IMR-90 (cell line): ENCODE measurements around the gene IL22RA2. TPM values are rescaled to one million over a fixed set of nuclear protein-coding genes. Genes with fewer than 3 reads are reported as not detected.

Experiments
- ATAC-seq: fragments of 200-7000 bp; cut with Tn5 transposase; 2 replicates; pipeline ENCODE4 v1.9.1; 2020; ENCODE audit warnings: low read depth, mild to moderate bottlenecking, moderate library complexity
- BruUV-seq: library from RNA; stranded (reverse); fragments of 400-500 nt; replicated peaks from 2 replicates; lab custom pipeline; 2021; lab: Mats Ljungman, UMichigan
- CTCF ChIA-PET: fragments of 300-600 bp; formaldehyde crosslinking; extraction: SDS; loops from one replicate; lab custom pipeline; 2021; ENCODE audit warnings: antibody characterized with exemption; lab: Yijun Ruan, JAX
- POLR2A ChIA-PET: fragments of 300-600 bp; sonication (Branson Sonifier 250); formaldehyde crosslinking; loops from one replicate; lab custom pipeline; 2022; ENCODE audit warnings: antibody characterized with exemption; ENCODE audit not compliant: unreplicated experiment; lab: Charles Lee
- DNase-seq: peaks from one replicate; pipeline ENCODE4 v3.0.0; 2013
- H2AFZ ChIP-seq: replicated peaks from 2 replicates; pipeline ENCODE3; 2013; ENCODE audit warnings: low read length, mild to moderate bottlenecking; ENCODE audit not compliant: poor library complexity
- H2AK5ac ChIP-seq: 2 replicates; pipeline ENCODE4 v1.6.1; 2013; ENCODE audit warnings: low read depth, low read length, inconsistent platforms
- H2AK9ac ChIP-seq: replicated peaks from 2 replicates; pipeline ENCODE3; 2013; ENCODE audit warnings: mild to moderate bottlenecking, low read depth, low read length, moderate library complexity; ENCODE audit not compliant: poor library complexity
- H2BK120ac ChIP-seq: 2 replicates; pipeline ENCODE4 v1.6.1; 2013; ENCODE audit warnings: low read depth, low read length, inconsistent platforms
- H2BK15ac ChIP-seq: 3 replicates; pipeline ENCODE4 v1.6.1; 2013; ENCODE audit warnings: low read depth, low read length, inconsistent platforms
- H2BK20ac ChIP-seq: 2 replicates; pipeline ENCODE4 v1.6.1; 2013; ENCODE audit warnings: low read depth, mild to moderate bottlenecking, inconsistent platforms, low read length, moderate library complexity
- H2BK5ac ChIP-seq: 2 replicates; pipeline ENCODE4 v1.6.1; 2013; ENCODE audit warnings: mild to moderate bottlenecking, low read depth, low read length, inconsistent platforms; ENCODE audit not compliant: poor library complexity, severe bottlenecking
- H3K14ac ChIP-seq: replicated peaks from 2 replicates; pipeline ENCODE4 v1.6.1; 2013; ENCODE audit warnings: low read depth, low read length, inconsistent platforms
- H3K18ac ChIP-seq: 2 replicates; pipeline ENCODE4 v1.6.1; 2013; ENCODE audit warnings: low read depth, low read length, control low read depth
- H3K23ac ChIP-seq: 2 replicates; pipeline ENCODE4 v1.6.1; 2013; ENCODE audit warnings: low read depth, low read length, inconsistent platforms
- H3K27ac ChIP-seq: 2 replicates; pipeline ENCODE4 v1.5.1; 2013; ENCODE audit warnings: mild to moderate bottlenecking, control low read depth, low read length; ENCODE audit not compliant: insufficient read depth
- H3K27me3 ChIP-seq: 2 replicates; pipeline ENCODE4 v1.6.1; 2013; ENCODE audit warnings: low read length; ENCODE audit not compliant: control insufficient read depth, insufficient read depth
- H3K36me3 ChIP-seq: 2 replicates; pipeline ENCODE4 v1.6.1; 2013; ENCODE audit warnings: low read length, mixed read lengths; ENCODE audit not compliant: control insufficient read depth, insufficient read depth
- H3K4ac ChIP-seq: 2 replicates; pipeline ENCODE4 v1.6.1; 2013; ENCODE audit warnings: low read depth, low read length, inconsistent platforms
- H3K4me1 ChIP-seq: 2 replicates; pipeline ENCODE4 v1.6.1; 2013; ENCODE audit warnings: low read length, mixed read lengths; ENCODE audit not compliant: control insufficient read depth, insufficient read depth
- H3K4me2 ChIP-seq: 2 replicates; pipeline ENCODE4 v1.6.1; 2013; ENCODE audit warnings: low read depth, mild to moderate bottlenecking, control low read depth, low read length, moderate library complexity
- H3K4me3 ChIP-seq: 2 replicates; pipeline ENCODE4 v1.5.1; 2013; ENCODE audit warnings: low read depth, mild to moderate bottlenecking, control low read depth, low read length, moderate library complexity; ENCODE audit not compliant: insufficient read depth
- H3K56ac ChIP-seq: 2 replicates; pipeline ENCODE4 v1.6.1; 2013; ENCODE audit warnings: low read length, inconsistent platforms; ENCODE audit not compliant: insufficient read depth; ENCODE audit errors: extremely low read depth
- H3K79me1 ChIP-seq, 2 experiments: 2 replicates each; pipeline ENCODE4 v1.6.1; 2013; ENCODE audit warnings: low read length in 2 of 2, inconsistent platforms in 1 of 2, low read depth in 1 of 2
- H3K9ac ChIP-seq: 2 replicates; pipeline ENCODE4 v1.6.1; 2013; ENCODE audit warnings: low read depth, low read length, control low read depth
- H3K9me1 ChIP-seq: 2 replicates; pipeline ENCODE4 v1.6.1; 2013; ENCODE audit warnings: low read length, inconsistent platforms; ENCODE audit not compliant: insufficient read depth
- H3K9me3 ChIP-seq: 2 replicates; pipeline ENCODE4 v1.6.1; 2013; ENCODE audit warnings: low read length; ENCODE audit not compliant: control insufficient read depth, insufficient read depth
- H4K20me1 ChIP-seq: 2 replicates; pipeline ENCODE4 v1.6.1; 2013; ENCODE audit warnings: low read length, inconsistent platforms; ENCODE audit not compliant: insufficient read depth
- H4K5ac ChIP-seq: 2 replicates; pipeline ENCODE4 v1.6.1; 2013; ENCODE audit warnings: mild to moderate bottlenecking, low read depth, low read length, control low read depth
- H4K8ac ChIP-seq, 2 experiments: 2 replicates each; pipeline ENCODE4 v1.6.1; 2013; ENCODE audit warnings: low read depth in 2 of 2, low read length in 2 of 2, control low read depth in 1 of 2, inconsistent platforms in 1 of 2
- H4K91ac ChIP-seq: 2 replicates; pipeline ENCODE4 v1.6.1; 2013; ENCODE audit warnings: low read depth, low read length, inconsistent platforms; ENCODE audit not compliant: insufficient read depth
- BHLHE40 ChIP-seq: fragments of 150-350 bp; IDR thresholded peaks from 2 replicates; pipeline ENCODE4 v1.6.1; 2016; ENCODE audit warnings: mild to moderate bottlenecking, low read depth, low read length
- CEBPB ChIP-seq: IDR thresholded peaks from 2 replicates; pipeline ENCODE4 v1.6.1; 2012; ENCODE audit warnings: low read depth, low read length, improper control_type of control experiment
- CHD1 ChIP-seq: IDR thresholded peaks from 2 replicates; pipeline ENCODE4 v1.6.1; 2012; ENCODE audit warnings: low read depth, low read length, improper control_type of control experiment
- FOS ChIP-seq: fragments of 150-350 bp; IDR thresholded peaks from 2 replicates; pipeline ENCODE4 v1.6.1; 2016; ENCODE audit warnings: low read depth, low read length
- MAFK ChIP-seq: IDR thresholded peaks from 2 replicates; pipeline ENCODE4 v1.6.1; 2012; ENCODE audit warnings: low read depth, low read length, improper control_type of control experiment
- MAZ ChIP-seq: IDR thresholded peaks from 2 replicates; pipeline ENCODE4 v1.6.1; 2012; ENCODE audit warnings: low read depth, mild to moderate bottlenecking, low read length, improper control_type of control experiment, moderate library complexity, borderline replicate concordance
- MXI1 ChIP-seq: IDR thresholded peaks from 2 replicates; pipeline ENCODE4 v1.6.1; 2012; ENCODE audit warnings: low read depth, mild to moderate bottlenecking, low read length, moderate library complexity, borderline replicate concordance
- NFE2L2 ChIP-seq: fragments of 150-350 bp; IDR thresholded peaks from 2 replicates; pipeline ENCODE4 v1.6.1; 2016; ENCODE audit warnings: low read depth, mild to moderate bottlenecking, low read length
- POLR2A ChIP-seq: IDR thresholded peaks from 2 replicates; pipeline ENCODE4 v1.6.1; 2012; ENCODE audit warnings: mild to moderate bottlenecking, low read depth, low read length
- RAD21 ChIP-seq: IDR thresholded peaks from 2 replicates; pipeline ENCODE4 v1.6.1; 2012; ENCODE audit warnings: low read length, improper control_type of control experiment
- RCOR1 ChIP-seq: IDR thresholded peaks from 2 replicates; pipeline ENCODE4 v1.6.1; 2012; ENCODE audit warnings: mild to moderate bottlenecking, low read length, improper control_type of control experiment; ENCODE audit not compliant: insufficient replicate concordance
- RFX5 ChIP-seq: IDR thresholded peaks from 2 replicates; pipeline ENCODE4 v1.8.0; 2012; ENCODE audit warnings: low read depth, mild to moderate bottlenecking, low read length, moderate library complexity
- SMC3 ChIP-seq: fragments of 150-350 bp; IDR thresholded peaks from 2 replicates; pipeline ENCODE4 v1.6.1; 2016; ENCODE audit warnings: low read depth, mild to moderate bottlenecking, antibody characterized with exemption, low read length, moderate library complexity
- WGBS, 2 experiments: methylation state at CpG; one replicate each; pipeline versions ENCODE4 v1.1.5 to v1.1.7; 2013; ENCODE audit warnings: missing lambda C conversion rate in 2 of 2; ENCODE audit not compliant: insufficient read length in 1 of 2; ENCODE audit errors: extremely low coverage in 2 of 2; 5-methylcytosine and 5-hydroxymethylcytosine counted together
- dilution Hi-C: fragments of 300-500 bp; cut with HindIII; formaldehyde crosslinking; loops from one replicate; pipeline ENCODE4 v1.14.3; 2018; ENCODE audit warnings: low sequenced_read_pairs; ENCODE audit not compliant: unreplicated experiment
- in situ Hi-C: fragments of 300-500 bp; cut with MboI; formaldehyde crosslinking; loops from 3 replicates; pipeline ENCODE4 v1.14.3; 2019; ENCODE audit warnings: low sequenced_read_pairs, inconsistent platforms, mixed read lengths
- intact Hi-C: fragments of 100-400 bp; cut with micrococcal nuclease; formaldehyde crosslinking; loops from 2 replicates; pipeline ENCODE4 v1.10.0; 2022
- polyA plus RNA-seq, 3 experiments: library from polyadenylated mRNA; depleted of rRNA; stranded (reverse); fragments of >200 nt; gene quantifications; 2 replicates each; pipeline ENCODE4 v1.2.3, GENCODE V29; 2012; ENCODE audit warnings: low replicate concordance in 1 of 3
- total RNA-seq: library from RNA; depleted of rRNA; stranded (reverse); fragments of >200 nt; gene quantifications from 2 replicates; pipeline ENCODE4 v1.2.3, GENCODE V29; 2012
- TF ChIP-seq, protein P1 (sequence below): fragments of 150-350 bp; IDR thresholded peaks from 2 replicates; pipeline ENCODE4 v1.6.1; 2017; ENCODE audit warnings: mild to moderate bottlenecking, antibody characterized with exemption, low read length, low read depth
- TF ChIP-seq, protein P2 (sequence below): fragments of 150-350 bp; IDR thresholded peaks from 2 replicates; pipeline ENCODE4 v1.6.1; 2016; ENCODE audit warnings: low read depth, mild to moderate bottlenecking, low read length, moderate library complexity, borderline replicate concordance
- TF ChIP-seq, protein P3 (sequence below): conservative IDR thresholded peaks from 2 replicates; pipeline ENCODE4 v1.5.1; 2012; ENCODE audit warnings: mild to moderate bottlenecking, low read depth, low read length, improper control_type of control experiment

The IL22RA2 gene
- total and polyA plus RNA-seq, 2 of the 4 experiments (the other 2 are of a cell fraction), result not detected

DNA sequence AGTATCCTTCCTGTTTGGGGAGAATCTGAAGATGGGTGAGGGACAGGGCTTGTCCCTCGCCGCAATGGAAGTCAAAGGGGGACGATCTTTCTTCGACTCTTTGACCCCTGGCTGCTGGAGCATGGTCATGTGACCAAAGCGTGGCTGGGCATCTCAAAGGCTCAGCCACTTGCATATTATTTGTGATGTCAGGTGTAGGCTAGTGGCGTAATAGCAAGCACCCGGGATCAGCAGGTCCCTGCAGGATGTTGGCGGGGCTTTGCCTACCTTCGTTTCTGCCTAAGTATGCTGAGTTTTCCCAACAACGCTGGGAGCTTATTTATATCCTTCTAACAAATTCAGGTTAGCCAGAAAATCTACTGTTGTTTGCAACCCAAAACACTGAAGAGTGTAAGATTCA, 78.4 kb downstream of the IL22RA2 start:
- Histone ChIP-seq H4K5ac (no peak overlapping the region), H3K23ac (no peak overlapping the region), H2BK20ac (no peak overlapping the region), H3K4me3 (no peak overlapping the region), H3K56ac (no peak overlapping the region), H3K79me1 (no peaks in the 10 kb centered on the region), H3K36me3 (no peaks in the 10 kb centered on the region), H2AFZ (peak overlapping the region; percentile 60), H4K91ac (no peak overlapping the region), H2AK5ac (no peak overlapping the region), H3K18ac (no peak overlapping the region), H3K27ac (no peak overlapping the region), H4K8ac (no peak overlapping the region), H4K20me1 (no peaks in the 10 kb centered on the region), H3K14ac (no peak overlapping the region), H3K27me3 (peaks cover 11% of the 10 kb centered on the region), H3K9me1 (no peaks in the 10 kb centered on the region), H2BK120ac (no peak overlapping the region), H3K4me2 (no peak overlapping the region), H2BK15ac (no peak overlapping the region), H2BK5ac (no peak overlapping the region), H3K9me3 (no peaks in the 10 kb centered on the region), H2AK9ac (no peak overlapping the region), H3K9ac (no peak overlapping the region), H3K4me1 (no peaks in the 10 kb centered on the region), H3K4ac (no peak overlapping the region)
- ChIA-PET CTCF (interaction anchor here (1.2 to 1.6 kb wide), 4 partner anchors 11 to 226 kb away, joined by 3 to 9 read pairs (median 6); no protein-coding TSS in a partner anchor), POLR2A (no interaction called here)
- DNase-seq (no peak), ATAC-seq (no peak)
- no TSS peak for BruUV-seq
- WGBS, 2 experiments, result 75% methylated on average over 7 of the region's 10 CpGs; no CpG with 5 or more reads in 1 of the 2 experiments
- dilution Hi-C loops, result no loop called here
- intact Hi-C loops, result no loop called here
- in situ Hi-C loops, result no loop called here
- no peak for TF ChIP-seq MAZ
- TF ChIP-seq, protein P1, sequence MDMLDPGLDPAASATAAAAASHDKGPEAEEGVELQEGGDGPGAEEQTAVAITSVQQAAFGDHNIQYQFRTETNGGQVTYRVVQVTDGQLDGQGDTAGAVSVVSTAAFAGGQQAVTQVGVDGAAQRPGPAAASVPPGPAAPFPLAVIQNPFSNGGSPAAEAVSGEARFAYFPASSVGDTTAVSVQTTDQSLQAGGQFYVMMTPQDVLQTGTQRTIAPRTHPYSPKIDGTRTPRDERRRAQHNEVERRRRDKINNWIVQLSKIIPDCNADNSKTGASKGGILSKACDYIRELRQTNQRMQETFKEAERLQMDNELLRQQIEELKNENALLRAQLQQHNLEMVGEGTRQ, result no peak
- TF ChIP-seq RCOR1, result no peak
- TF ChIP-seq, protein P2, sequence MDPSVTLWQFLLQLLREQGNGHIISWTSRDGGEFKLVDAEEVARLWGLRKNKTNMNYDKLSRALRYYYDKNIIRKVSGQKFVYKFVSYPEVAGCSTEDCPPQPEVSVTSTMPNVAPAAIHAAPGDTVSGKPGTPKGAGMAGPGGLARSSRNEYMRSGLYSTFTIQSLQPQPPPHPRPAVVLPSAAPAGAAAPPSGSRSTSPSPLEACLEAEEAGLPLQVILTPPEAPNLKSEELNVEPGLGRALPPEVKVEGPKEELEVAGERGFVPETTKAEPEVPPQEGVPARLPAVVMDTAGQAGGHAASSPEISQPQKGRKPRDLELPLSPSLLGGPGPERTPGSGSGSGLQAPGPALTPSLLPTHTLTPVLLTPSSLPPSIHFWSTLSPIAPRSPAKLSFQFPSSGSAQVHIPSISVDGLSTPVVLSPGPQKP, result no peak
- TF ChIP-seq BHLHE40, result no peak
- no peak for TF ChIP-seq MAFK
- TF ChIP-seq SMC3, result no peak
- no peak for TF ChIP-seq POLR2A
- TF ChIP-seq, protein P3, sequence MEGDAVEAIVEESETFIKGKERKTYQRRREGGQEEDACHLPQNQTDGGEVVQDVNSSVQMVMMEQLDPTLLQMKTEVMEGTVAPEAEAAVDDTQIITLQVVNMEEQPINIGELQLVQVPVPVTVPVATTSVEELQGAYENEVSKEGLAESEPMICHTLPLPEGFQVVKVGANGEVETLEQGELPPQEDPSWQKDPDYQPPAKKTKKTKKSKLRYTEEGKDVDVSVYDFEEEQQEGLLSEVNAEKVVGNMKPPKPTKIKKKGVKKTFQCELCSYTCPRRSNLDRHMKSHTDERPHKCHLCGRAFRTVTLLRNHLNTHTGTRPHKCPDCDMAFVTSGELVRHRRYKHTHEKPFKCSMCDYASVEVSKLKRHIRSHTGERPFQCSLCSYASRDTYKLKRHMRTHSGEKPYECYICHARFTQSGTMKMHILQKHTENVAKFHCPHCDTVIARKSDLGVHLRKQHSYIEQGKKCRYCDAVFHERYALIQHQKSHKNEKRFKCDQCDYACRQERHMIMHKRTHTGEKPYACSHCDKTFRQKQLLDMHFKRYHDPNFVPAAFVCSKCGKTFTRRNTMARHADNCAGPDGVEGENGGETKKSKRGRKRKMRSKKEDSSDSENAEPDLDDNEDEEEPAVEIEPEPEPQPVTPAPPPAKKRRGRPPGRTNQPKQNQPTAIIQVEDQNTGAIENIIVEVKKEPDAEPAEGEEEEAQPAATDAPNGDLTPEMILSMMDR, result no peak
- no peak for TF ChIP-seq RAD21
- no peak for TF ChIP-seq CHD1
- no peak for TF ChIP-seq NFE2L2
- TF ChIP-seq CEBPB, result no peak
- no peak for TF ChIP-seq MXI1
- no peak for TF ChIP-seq RFX5
- TF ChIP-seq FOS, result no peak
